ENCODE data around the gene DCTN3.

The DCTN3 gene

GRCh38 chr9:34655394-34655793 lies 35.1 kb upstream of the DCTN3 start:
- 66% methylated on average over 5 of the region's 5 CpGs for WGBS
- Histone ChIP-seq H3K27me3 (ENCODE audit: insufficient read depth, low read length) (no peaks in the 10 kb centered on the region), H3K9ac (ENCODE audit: low read depth, low read length) (no peak overlapping the region), H3K4me3 (ENCODE audit: low read length) (no peak overlapping the region), H3K27ac (ENCODE audit: low read depth, low read length) (no peak overlapping the region), H3K36me3 (ENCODE audit: insufficient read depth, low read length) (peaks cover 2% of the 10 kb centered on the region; the same call in 1 of the 2 replicates), H3K4me1 (ENCODE audit: insufficient read depth, low read length) (peaks cover 19% of the 10 kb centered on the region), H3K9me3 (ENCODE audit: insufficient read depth, low read depth, low read length) (no peaks in the 10 kb centered on the region)

GRCh38 chr9:34654323-34655051 lies 34.2 kb upstream of the DCTN3 start:
- peaks cover 11% of the 10 kb centered on the region for H3K36me3 ChIP-seq (ENCODE audit: insufficient read depth, low read length)
- no peaks in the 10 kb centered on the region for H3K27me3 ChIP-seq (ENCODE audit: insufficient read depth, low read length)
- H3K9ac ChIP-seq (ENCODE audit: low read depth, low read length) = no peak overlapping the region
- H3K4me1 ChIP-seq (ENCODE audit: insufficient read depth, low read length) = peaks cover 19% of the 10 kb centered on the region
- no peak overlapping the region for H3K27ac ChIP-seq (ENCODE audit: low read depth, low read length)
- no peak overlapping the region for H3K4me3 ChIP-seq (ENCODE audit: low read length)
- no peaks in the 10 kb centered on the region for H3K9me3 ChIP-seq (ENCODE audit: insufficient read depth, low read depth, low read length)
- WGBS = 76% methylated on average over 7 of the region's 11 CpGs

GRCh38 chr9:34653151-34654072 lies 33.1 kb upstream of the DCTN3 start:
- Histone ChIP-seq H3K4me3 (ENCODE audit: low read length) (no peak overlapping the region), H3K4me1 (ENCODE audit: insufficient read depth, low read length) (peaks cover 19% of the 10 kb centered on the region), H3K27ac (ENCODE audit: low read depth, low read length) (no peak overlapping the region), H3K27me3 (ENCODE audit: insufficient read depth, low read length) (no peaks in the 10 kb centered on the region), H3K9me3 (ENCODE audit: insufficient read depth, low read depth, low read length) (no peaks in the 10 kb centered on the region), H3K9ac (ENCODE audit: low read depth, low read length) (no peak overlapping the region), H3K36me3 (ENCODE audit: insufficient read depth, low read length) (peaks cover 22% of the 10 kb centered on the region)
- 64% methylated on average over 11 of the region's 11 CpGs for WGBS

GRCh38 chr9:34652602-34653000 lies 32.3 kb upstream of the DCTN3 start:
- Histone ChIP-seq H3K4me3 (ENCODE audit: low read length) (peak overlapping the region; percentile 27), H3K36me3 (ENCODE audit: insufficient read depth, low read length) (peaks cover 24% of the 10 kb centered on the region), H3K4me1 (ENCODE audit: insufficient read depth, low read length) (peaks cover 23% of the 10 kb centered on the region), H3K9me3 (ENCODE audit: insufficient read depth, low read depth, low read length) (no peaks in the 10 kb centered on the region), H3K9ac (ENCODE audit: low read depth, low read length) (no peak overlapping the region), H3K27ac (ENCODE audit: low read depth, low read length) (no peak overlapping the region), H3K27me3 (ENCODE audit: insufficient read depth, low read length) (no peaks in the 10 kb centered on the region)
- WGBS = 67% methylated on average over 5 of the region's 5 CpGs

- Histone ChIP-seq H3K9ac (ENCODE audit: low read depth, low read length) (peak within 1 kb of the TSS; percentile 45; the same call in 1 of the 2 replicates), H3K27ac (ENCODE audit: low read depth, low read length) (no peak within 1 kb of the TSS), H3K4me3 (ENCODE audit: low read length) (peak within 1 kb of the TSS; percentile 57), H3K27me3 (ENCODE audit: insufficient read depth, low read length) (no peaks in the 10 kb centered on the region), H3K9me3 (ENCODE audit: insufficient read depth, low read depth, low read length) (no peaks in the 10 kb centered on the region), H3K36me3 (ENCODE audit: insufficient read depth, low read length) (peaks cover 24% of the 10 kb centered on the region), H3K4me1 (ENCODE audit: insufficient read depth, low read length) (peaks cover 27% of the 10 kb centered on the region)
- WGBS = 5% methylated on average over 22 of the region's 24 CpGs
These were observed 31.7 kb upstream of the DCTN3 start, which contains the start of gene IL11RA for GRCh38 chr9:34651876-34652601. IL11RA (plus strand) TSS chr9:34652185; CDS start chr9:34655218, 3,033 bp downstream.

GRCh38 chr9:34651321-34651720 lies 31.0 kb upstream of the DCTN3 start:
- peak overlapping the region; percentile 45; the same call in 1 of the 2 replicates for H3K9ac ChIP-seq (ENCODE audit: low read depth, low read length)
- H3K36me3 ChIP-seq (ENCODE audit: insufficient read depth, low read length) = peaks cover 24% of the 10 kb centered on the region
- no peaks in the 10 kb centered on the region for H3K9me3 ChIP-seq (ENCODE audit: insufficient read depth, low read depth, low read length)
- H3K27ac ChIP-seq (ENCODE audit: low read depth, low read length) = no peak overlapping the region
- H3K4me3 ChIP-seq (ENCODE audit: low read length) = peak overlapping the region; percentile 57
- H3K27me3 ChIP-seq (ENCODE audit: insufficient read depth, low read length) = no peaks in the 10 kb centered on the region
- peaks cover 28% of the 10 kb centered on the region for H3K4me1 ChIP-seq (ENCODE audit: insufficient read depth, low read length)
- whole genome bisulfite sequencing = 86% methylated on average over 4 of the region's 4 CpGs

- Histone ChIP-seq H3K9ac (ENCODE audit: low read depth, low read length) (no peak overlapping the region), H3K4me3 (ENCODE audit: low read length) (no peak overlapping the region), H3K27me3 (ENCODE audit: insufficient read depth, low read length) (no peaks in the 10 kb centered on the region), H3K27ac (ENCODE audit: low read depth, low read length) (no peak overlapping the region), H3K4me1 (ENCODE audit: insufficient read depth, low read length) (peaks cover 32% of the 10 kb centered on the region), H3K9me3 (ENCODE audit: insufficient read depth, low read depth, low read length) (no peaks in the 10 kb centered on the region), H3K36me3 (ENCODE audit: insufficient read depth, low read length) (peaks cover 24% of the 10 kb centered on the region)
- WGBS = 90% methylated on average over 5 of the region's 5 CpGs
These were observed 30.5 kb upstream of the DCTN3 start for GRCh38 chr9:34650816-34651215.

GRCh38 chr9:34648673-34649072 lies 28.4 kb upstream of the DCTN3 start:
- no peak overlapping the region for H3K4me3 ChIP-seq (ENCODE audit: low read length)

GRCh38 chr9:34647651-34648050 lies 27.4 kb upstream of the DCTN3 start:
- peaks cover 24% of the 10 kb centered on the region for H3K36me3 ChIP-seq (ENCODE audit: insufficient read depth, low read length)
- H3K4me3 ChIP-seq (ENCODE audit: low read length) = peak overlapping the region; percentile 91
- no peaks in the 10 kb centered on the region for H3K9me3 ChIP-seq (ENCODE audit: insufficient read depth, low read depth, low read length)
- peaks cover 24% of the 10 kb centered on the region for H3K4me1 ChIP-seq (ENCODE audit: insufficient read depth, low read length)
- peak overlapping the region; percentile 79 for H3K9ac ChIP-seq (ENCODE audit: low read depth, low read length)
- no peak overlapping the region for H3K27ac ChIP-seq (ENCODE audit: low read depth, low read length)
- no peaks in the 10 kb centered on the region for H3K27me3 ChIP-seq (ENCODE audit: insufficient read depth, low read length)
- 86% methylated on average over 10 of the region's 10 CpGs for WGBS

More at GRCh38 chr9:34648673-34649072, 28.4 kb upstream of the DCTN3 start:
- WGBS = 95% methylated on average over 8 of the region's 8 CpGs
- Histone ChIP-seq H3K9ac (ENCODE audit: low read depth, low read length) (no peak overlapping the region), H3K4me1 (ENCODE audit: insufficient read depth, low read length) (peaks cover 33% of the 10 kb centered on the region), H3K36me3 (ENCODE audit: insufficient read depth, low read length) (peaks cover 24% of the 10 kb centered on the region), H3K27ac (ENCODE audit: low read depth, low read length) (no peak overlapping the region), H3K9me3 (ENCODE audit: insufficient read depth, low read depth, low read length) (no peaks in the 10 kb centered on the region), H3K27me3 (ENCODE audit: insufficient read depth, low read length) (no peaks in the 10 kb centered on the region)

GRCh38 chr9:34647084-34647403 lies 26.7 kb upstream of the DCTN3 start:
- Histone ChIP-seq H3K4me1 (ENCODE audit: insufficient read depth, low read length) (peaks cover 19% of the 10 kb centered on the region), H3K27ac (ENCODE audit: low read depth, low read length) (peak overlapping the region; percentile 84; the same call in 1 of the 2 replicates)

More at GRCh38 chr9:34647084-34647403, 26.7 kb upstream of the DCTN3 start:
- Histone ChIP-seq H3K27me3 (ENCODE audit: insufficient read depth, low read length) (no peaks in the 10 kb centered on the region), H3K4me3 (ENCODE audit: low read length) (peak overlapping the region; percentile 91), H3K9me3 (ENCODE audit: insufficient read depth, low read depth, low read length) (no peaks in the 10 kb centered on the region), H3K9ac (ENCODE audit: low read depth, low read length) (peak overlapping the region; percentile 79), H3K36me3 (ENCODE audit: insufficient read depth, low read length) (peaks cover 24% of the 10 kb centered on the region)
- 9% methylated on average over 8 of the region's 8 CpGs for WGBS
